Thoracic aorta (tissue), 2 donors: ENCODE data around the gene DEPDC5. TPM values are rescaled to one million over a fixed set of nuclear protein-coding genes. Genes with fewer than 3 reads are reported as not detected.
"Not testable (repeated sequence)": the region's sequence is repeated elsewhere in the genome, so short reads cannot be mapped to it uniquely, and the experiment has no call there.

ENCODE experiments used
- ATAC-seq: fragments of 150-250 bp; one replicate; pipeline ENCODE4 v1.8.0; 2017; ENCODE audit warnings: low read depth; ENCODE audit not compliant: insufficient number of reproducible peaks, low FRiP score
- DNase-seq: peaks from one replicate; pipeline ENCODE4 v3.0.0-alpha.2; 2020; ENCODE audit warnings: low spot score
- H3K27ac ChIP-seq, 2 donors: fragments of 200-600 bp; sonication (generic); 1 replicate in 1 of 2; 2 replicates in 1 of 2; pipeline ENCODE4 v1.5.1; 2016; ENCODE audit warnings: mild to moderate bottlenecking in 2 of 2, moderate library complexity in 2 of 2
- H3K27me3 ChIP-seq: fragments of 200-600 bp; sonication (generic); replicated peaks from 2 replicates; pipeline ENCODE4 v1.6.0; 2016; ENCODE audit warnings: mild to moderate bottlenecking; ENCODE audit not compliant: insufficient read depth
- H3K36me3 ChIP-seq: fragments of 200-600 bp; sonication (generic); one replicate; pipeline ENCODE4 v1.5.1; 2016
- H3K4me1 ChIP-seq, 2 donors: fragments of 200-600 bp; sonication (generic); 1 replicate in 1 of 2; 2 replicates in 1 of 2; pipeline versions ENCODE4 v1.5.1 to v1.6.0; 2016; ENCODE audit warnings: low read depth in 2 of 2, mild to moderate bottlenecking in 1 of 2; ENCODE audit not compliant: control insufficient read depth in 1 of 2
- H3K4me3 ChIP-seq: fragments of 200-600 bp; sonication (generic); 2 replicates; pipeline ENCODE4 v1.5.1; 2016; ENCODE audit warnings: mild to moderate bottlenecking
- H3K9me3 ChIP-seq: fragments of 200-600 bp; sonication (generic); 2 replicates; pipeline ENCODE4 v1.5.1; 2016
- CTCF ChIP-seq: fragments of 200-600 bp; sonication (generic); IDR thresholded peaks from one replicate; pipeline ENCODE4 v1.5.1; 2019; ENCODE audit warnings: antibody characterized with exemption
- total RNA-seq, 2 donors: library from RNA; depleted of rRNA; stranded (reverse); fragments of >200 nt; gene quantifications; one replicate each; pipeline versions ENCODE4 v1.1.0 to v1.2.3, GENCODE V29; 2016

DEPDC5 gene
- total RNA-seq, 2 donors from 2014 or later: 31.3 to 52.7 TPM

DNA sequence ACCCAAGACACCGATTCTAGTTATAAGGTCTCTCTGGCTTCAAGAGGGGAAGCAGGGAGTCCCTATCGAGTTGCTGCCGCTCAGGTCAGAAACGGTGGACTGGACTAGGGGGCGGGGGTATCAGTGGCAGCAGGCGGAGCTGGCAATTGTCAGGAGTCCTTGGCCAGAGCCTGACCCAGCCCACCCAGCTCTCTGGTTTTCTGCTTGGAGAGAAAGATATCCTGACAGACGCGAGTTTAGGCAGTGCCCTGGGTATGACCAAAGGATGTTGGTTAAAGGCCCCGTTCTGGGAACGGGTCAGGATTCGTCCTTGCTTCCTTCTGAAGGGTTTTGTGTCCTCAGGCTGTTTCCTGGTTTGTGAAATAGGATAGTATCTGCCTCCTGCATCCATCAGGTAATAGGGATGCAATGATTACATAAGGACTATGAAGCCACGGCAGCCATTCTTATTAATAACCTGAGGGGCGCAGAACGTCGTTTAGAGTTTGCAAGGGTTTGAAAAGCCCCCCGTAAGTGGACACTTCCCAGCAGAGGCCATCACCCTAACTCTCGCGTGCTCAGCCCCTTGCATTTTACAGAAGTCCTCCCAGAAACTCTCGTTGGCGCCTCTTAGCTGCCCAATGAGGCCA, 700 bp upstream of the DEPDC5 start:
- H3K4me1 ChIP-seq: peaks cover 22 to 43% of the 10 kb centered on the region in 2 donors
- no peaks in the 10 kb centered on the region for H3K27me3 ChIP-seq
- H3K4me3 ChIP-seq: peak overlapping the region; percentile 76
- TF ChIP-seq CTCF: no peak
- ATAC-seq: peak; percentile 33
- no peaks in the 10 kb centered on the region for H3K9me3 ChIP-seq
- DNase-seq: no peak
- peak overlapping the region; percentile 95 to 97 for H3K27ac ChIP-seq
- H3K36me3 ChIP-seq: no peaks in the 10 kb centered on the region

DNA sequence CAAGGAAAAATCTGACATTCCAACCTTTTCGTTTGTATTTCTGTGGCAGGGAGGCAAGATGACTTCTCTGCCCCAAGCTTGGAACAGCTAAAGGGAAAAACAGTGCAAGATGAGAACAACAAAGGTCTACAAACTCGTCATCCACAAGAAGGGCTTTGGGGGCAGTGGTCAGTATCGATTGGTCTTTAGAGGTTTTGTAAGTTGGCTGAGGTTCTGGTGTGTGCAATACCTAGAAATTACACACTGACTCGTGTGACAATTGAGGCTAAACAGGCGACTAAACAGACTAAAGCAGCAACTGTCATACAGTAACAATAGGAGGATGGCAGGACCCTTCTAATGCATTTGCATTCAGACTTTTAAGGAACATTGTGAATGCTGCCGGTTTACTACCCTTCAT, 994 bp downstream of the DEPDC5 start:
- no peaks in the 10 kb centered on the region for H3K27me3 ChIP-seq
- no peak overlapping the region for H3K4me3 ChIP-seq
- no peak for ATAC-seq
- H3K36me3 ChIP-seq: no peaks in the 10 kb centered on the region
- H3K9me3 ChIP-seq: no peaks in the 10 kb centered on the region
- no peak for TF ChIP-seq CTCF
- H3K27ac ChIP-seq: peak overlapping the region; percentile 95 to 97
- DNase-seq: no peak
- peaks cover 15 to 32% of the 10 kb centered on the region in 2 donors for H3K4me1 ChIP-seq

DNA sequence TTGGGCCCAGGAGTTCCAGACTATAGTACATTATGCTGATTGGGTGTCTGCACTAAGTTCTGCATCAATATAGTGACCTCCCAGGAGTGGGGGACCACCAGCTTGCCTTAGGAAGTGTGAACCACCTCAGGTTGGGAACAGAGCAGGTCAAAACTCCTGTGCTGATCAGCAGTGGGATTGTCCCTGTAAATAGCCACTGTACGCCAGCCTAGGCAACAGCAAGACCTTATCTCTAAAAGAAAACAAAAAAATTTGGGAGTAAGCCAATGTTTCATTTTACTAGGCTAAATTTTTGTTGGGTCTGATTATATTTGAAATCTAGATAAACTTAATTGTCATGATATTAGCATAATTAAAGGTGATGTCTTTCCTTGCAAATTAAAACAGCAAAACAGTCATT, 3.4 kb downstream of the DEPDC5 start:
- H3K9me3 ChIP-seq: no peaks in the 10 kb centered on the region
- H3K27ac ChIP-seq: no peak overlapping the region
- DNase-seq (no peak), ATAC-seq (no peak)
- H3K27me3 ChIP-seq: no peaks in the 10 kb centered on the region
- peaks cover 3% of the 10 kb centered on the region for H3K36me3 ChIP-seq
- H3K4me1 ChIP-seq: peaks cover 15 to 21% of the 10 kb centered on the region in 2 donors
- no peak for TF ChIP-seq CTCF
- no peak overlapping the region for H3K4me3 ChIP-seq

- not testable (repeated sequence) for H3K9me3 ChIP-seq, H3K27ac ChIP-seq, DNase-seq, H3K4me3 ChIP-seq, H3K36me3 ChIP-seq, H3K27me3 ChIP-seq, ATAC-seq
- peaks cover 6 to 11% of the 10 kb centered on the region in 2 donors for H3K4me1 ChIP-seq
Measured at GRCh38 chr22:31758860-31759259, 5.0 kb downstream of the DEPDC5 start.

- Histone ChIP-seq H3K4me1 (no peaks in the 10 kb centered on the region), H3K36me3 (peaks cover 28% of the 10 kb centered on the region)
Measured at GRCh38 chr22:31764785-31765184, 11.0 kb downstream of the DEPDC5 start.

More at GRCh38 chr22:31764785-31765184, 11.0 kb downstream of the DEPDC5 start:
- TF ChIP-seq CTCF: no peak
- no peak for DNase-seq
- no peak overlapping the region for H3K27ac ChIP-seq
- H3K27me3 ChIP-seq: no peaks in the 10 kb centered on the region
- no peaks in the 10 kb centered on the region for H3K9me3 ChIP-seq
- no peak for ATAC-seq
- no peak overlapping the region for H3K4me3 ChIP-seq
